A673 (cell line): ENCODE measurements around the gene FAM174C. TPM values are rescaled to one million over a fixed set of nuclear protein-coding genes. Genes with fewer than 3 reads are reported as not detected.

Experiments used
- BruUV-seq: library from RNA; stranded (reverse); fragments of 400-500 nt; replicated peaks from 2 replicates; lab custom pipeline; 2021; lab: Mats Ljungman, UMichigan
- CTCF ChIA-PET: fragments of 300-600 bp; sonication (Branson Sonifier 250); formaldehyde crosslinking; loops from one replicate; lab custom pipeline; 2022; ENCODE audit warnings: antibody characterized with exemption; lab: Charles Lee
- POLR2A ChIA-PET: fragments of 300-600 bp; sonication (Branson Sonifier 250); formaldehyde crosslinking; loops from one replicate; lab custom pipeline; 2022; ENCODE audit warnings: antibody characterized with exemption; ENCODE audit not compliant: low non-redundant PET; lab: Charles Lee
- DNase-seq: peaks from one replicate; pipeline ENCODE4 v3.0.0-alpha.2; 2015; ENCODE audit warnings: low spot score
- H3K27ac ChIP-seq: fragments of 200-600 bp; sonication (generic); 2 replicates; pipeline ENCODE4 v1.5.1; 2016; ENCODE audit warnings: mixed run types, low read depth, mild to moderate bottlenecking, mixed read lengths, antibody characterized with exemption, low read length; ENCODE audit not compliant: poor library complexity, severe bottlenecking
- H3K27me3 ChIP-seq: fragments of 200-600 bp; sonication (generic); replicated peaks from 2 replicates; pipeline ENCODE4 v1.6.1; 2017; ENCODE audit warnings: mixed run types, low read depth, mild to moderate bottlenecking, mixed read lengths, antibody characterized with exemption, low read length; ENCODE audit not compliant: insufficient read depth, poor library complexity
- H3K36me3 ChIP-seq: fragments of 200-600 bp; sonication (generic); 2 replicates; pipeline ENCODE4 v1.6.1; 2016; ENCODE audit warnings: mixed run types, mild to moderate bottlenecking, mixed read lengths, antibody characterized with exemption, low read length; ENCODE audit not compliant: insufficient read depth, poor library complexity, severe bottlenecking
- H3K4me1 ChIP-seq: fragments of 200-600 bp; sonication (generic); 2 replicates; pipeline ENCODE4 v1.6.1; 2017; ENCODE audit warnings: mixed run types, mild to moderate bottlenecking, mixed read lengths, antibody characterized with exemption, low read length; ENCODE audit not compliant: insufficient read depth, poor library complexity, severe bottlenecking
- H3K4me3 ChIP-seq: fragments of 200-600 bp; sonication (generic); 2 replicates; pipeline ENCODE4 v1.5.1; 2016; ENCODE audit warnings: low read depth, mixed run types, mild to moderate bottlenecking, mixed read lengths, low read length; ENCODE audit not compliant: poor library complexity, severe bottlenecking
- H3K9me3 ChIP-seq: fragments of 200-600 bp; sonication (generic); 2 replicates; pipeline ENCODE4 v1.6.1; 2016; ENCODE audit warnings: mixed run types, low read depth, mild to moderate bottlenecking, mixed read lengths, antibody characterized with exemption, low read length; ENCODE audit not compliant: poor library complexity, severe bottlenecking
- EZH2 ChIP-seq: fragments of 200-600 bp; sonication (generic); IDR thresholded peaks from 2 replicates; pipeline ENCODE4 v1.6.1; 2017; ENCODE audit warnings: borderline replicate concordance, low read depth, mild to moderate bottlenecking, mixed read lengths, antibody characterized with exemption, low read length; ENCODE audit not compliant: poor library complexity, severe bottlenecking
- intact Hi-C: fragments of 100-400 bp; cut with micrococcal nuclease; formaldehyde crosslinking; loops from one replicate; pipeline ENCODE4 v1.10.0; 2022; ENCODE audit not compliant: unreplicated experiment
- total RNA-seq: library from RNA; stranded (reverse); gene quantifications from 2 replicates; pipeline ENCODE4 v1.2.3, GENCODE V29; 2021
- TF ChIP-seq, protein P1 (sequence below): fragments of 300-800, 200-600 bp; sonication (generic); conservative IDR thresholded peaks from 2 replicates; pipeline ENCODE4 v1.5.1; 2017; ENCODE audit warnings: low read depth, mild to moderate bottlenecking, antibody characterized with exemption, low read length, moderate library complexity, mixed read lengths

FAM174C gene
- total RNA-seq, 1 experiment from 2014 or later, result 88.6 TPM

DNA sequence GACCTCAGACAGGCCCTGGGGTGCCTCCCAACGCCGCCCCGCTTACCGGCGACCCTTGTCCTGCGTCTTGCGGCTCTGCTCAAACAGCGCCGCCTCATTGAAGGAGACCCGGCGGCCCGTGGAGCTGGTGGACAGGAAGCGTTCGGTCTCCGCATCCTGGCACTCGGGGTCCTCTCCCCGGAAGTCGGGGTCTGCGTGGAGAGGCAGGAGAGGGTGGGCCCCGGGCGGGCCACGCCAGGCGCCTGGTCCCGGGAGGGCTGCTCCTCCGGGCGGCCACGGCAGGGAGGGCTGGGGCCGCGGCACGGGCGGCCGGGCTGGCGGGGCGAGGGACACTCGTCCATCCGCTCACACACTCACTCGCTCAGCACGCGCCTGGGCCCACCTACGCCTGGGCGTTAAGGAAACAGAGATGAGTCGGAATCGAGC, 40.4 kb upstream of the FAM174C start:
- CTCF ChIA-PET, result interaction anchor here (0.6 kb wide), 1 partner anchor 56 kb away, joined by 5 read pairs; no protein-coding TSS in a partner anchor
- intact Hi-C loops, result no loop called here
- Histone ChIP-seq H3K9me3 (no peaks in the 10 kb centered on the region), H3K4me1 (peaks cover 22% of the 10 kb centered on the region), H3K27ac (no peak overlapping the region), H3K36me3 (peaks cover 8% of the 10 kb centered on the region), H3K4me3 (no peak overlapping the region), H3K27me3 (no peaks in the 10 kb centered on the region)
- no TSS peak for BruUV-seq
- POLR2A ChIA-PET, result no interaction called here
- TF ChIP-seq, protein P1, sequence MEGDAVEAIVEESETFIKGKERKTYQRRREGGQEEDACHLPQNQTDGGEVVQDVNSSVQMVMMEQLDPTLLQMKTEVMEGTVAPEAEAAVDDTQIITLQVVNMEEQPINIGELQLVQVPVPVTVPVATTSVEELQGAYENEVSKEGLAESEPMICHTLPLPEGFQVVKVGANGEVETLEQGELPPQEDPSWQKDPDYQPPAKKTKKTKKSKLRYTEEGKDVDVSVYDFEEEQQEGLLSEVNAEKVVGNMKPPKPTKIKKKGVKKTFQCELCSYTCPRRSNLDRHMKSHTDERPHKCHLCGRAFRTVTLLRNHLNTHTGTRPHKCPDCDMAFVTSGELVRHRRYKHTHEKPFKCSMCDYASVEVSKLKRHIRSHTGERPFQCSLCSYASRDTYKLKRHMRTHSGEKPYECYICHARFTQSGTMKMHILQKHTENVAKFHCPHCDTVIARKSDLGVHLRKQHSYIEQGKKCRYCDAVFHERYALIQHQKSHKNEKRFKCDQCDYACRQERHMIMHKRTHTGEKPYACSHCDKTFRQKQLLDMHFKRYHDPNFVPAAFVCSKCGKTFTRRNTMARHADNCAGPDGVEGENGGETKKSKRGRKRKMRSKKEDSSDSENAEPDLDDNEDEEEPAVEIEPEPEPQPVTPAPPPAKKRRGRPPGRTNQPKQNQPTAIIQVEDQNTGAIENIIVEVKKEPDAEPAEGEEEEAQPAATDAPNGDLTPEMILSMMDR, result no peak
- no peak for TF ChIP-seq EZH2
- DNase-seq, result no peak

GRCh38 chr19:1235625-1236538, 39.4 kb upstream of the FAM174C start:
- no peak for DNase-seq
- Histone ChIP-seq H3K4me1 (peaks cover 24% of the 10 kb centered on the region), H3K4me3 (peak overlapping the region; percentile 86), H3K27ac (no peak overlapping the region), H3K9me3 (no peaks in the 10 kb centered on the region), H3K27me3 (no peaks in the 10 kb centered on the region), H3K36me3 (peaks cover 8% of the 10 kb centered on the region)
- CTCF ChIA-PET, result interaction anchor here (0.5 kb wide), 1 partner anchor 11 kb away, joined by 4 read pairs; no protein-coding TSS in a partner anchor
- TF ChIP-seq, protein P1, result no peak
- no peak for TF ChIP-seq EZH2
- BruUV-seq, result no TSS peak
- POLR2A ChIA-PET, result no interaction called here
- intact Hi-C loops, result no loop called here

DNA sequence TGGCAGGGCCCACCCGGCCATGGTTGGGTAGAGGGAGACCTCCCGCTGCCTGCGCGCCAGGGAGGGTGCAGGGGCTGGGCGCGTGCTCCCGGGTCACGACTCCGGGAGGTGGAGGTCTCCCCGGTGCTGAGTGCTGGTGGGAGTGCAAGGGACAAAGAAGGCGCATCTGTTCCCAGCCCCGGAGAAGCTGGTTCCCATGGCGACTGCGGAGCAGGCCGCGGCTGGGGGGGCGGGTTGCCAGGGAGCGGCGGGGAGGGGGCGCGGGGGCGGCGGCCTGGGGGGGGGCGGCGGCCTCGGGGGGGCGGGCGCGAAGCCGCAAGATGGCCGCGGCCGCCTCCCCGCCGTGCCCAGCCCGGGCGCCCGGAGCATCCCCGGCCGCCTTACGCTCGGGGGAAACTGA, 38.8 kb upstream of the FAM174C start:
- Histone ChIP-seq H3K27ac (no peak overlapping the region), H3K4me3 (peak overlapping the region; percentile 86), H3K36me3 (peaks cover 8% of the 10 kb centered on the region), H3K27me3 (no peaks in the 10 kb centered on the region), H3K4me1 (peaks cover 24% of the 10 kb centered on the region), H3K9me3 (no peaks in the 10 kb centered on the region)
- no TSS peak for BruUV-seq
- intact Hi-C loops, result no loop called here
- TF ChIP-seq, protein P1, result no peak
- no peak for TF ChIP-seq EZH2
- no peak for DNase-seq
- CTCF ChIA-PET, result no interaction called here
- POLR2A ChIA-PET, result interaction anchor here (0.6 kb wide), 1 partner anchor 33 kb away, joined by 4 read pairs; no protein-coding TSS in a partner anchor
